Activated naive CD4-positive, alpha-beta T cell treated with anti-CD3 and anti-CD28 coated beads for 36 hours (primary cell): ENCODE results near the gene MYCN. TPM values are rescaled to one million over a fixed set of nuclear protein-coding genes. Genes with fewer than 3 reads are reported as not detected.
"Not testable (repeated sequence)": the region's sequence is repeated elsewhere in the genome, so short reads cannot be mapped to it uniquely, and the experiment has no call there.

Source experiments
- CTCF ChIA-PET: fragments of 350-600 bp; sonication (Branson Sonifier 250); formaldehyde crosslinking; loops from one replicate; lab custom pipeline; 2021; ENCODE audit warnings: antibody characterized with exemption; lab: Charles Lee
- DNase-seq: peaks from one replicate; pipeline ENCODE4 v3.0.0-alpha.2; 2020
- H3K27ac Mint-ChIP-seq: one replicate; pipeline ENCODE4 v1.8.0; 2021; ENCODE audit warnings: mild to moderate bottlenecking, mixed read lengths
- H3K27me3 Mint-ChIP-seq: one replicate; pipeline ENCODE4 v1.8.0; 2021; ENCODE audit warnings: low read depth, mixed read lengths
- H3K36me3 Mint-ChIP-seq: one replicate; pipeline ENCODE4 v1.8.0; 2021; ENCODE audit warnings: low read depth, mixed read lengths
- H3K4me1 Mint-ChIP-seq: one replicate; pipeline ENCODE4 v1.8.0; 2021; ENCODE audit warnings: low read depth, mixed read lengths
- H3K4me3 Mint-ChIP-seq: one replicate; pipeline ENCODE4 v1.8.0; 2021; ENCODE audit warnings: mild to moderate bottlenecking, moderate library complexity, mixed read lengths
- H3K9me3 Mint-ChIP-seq: one replicate; pipeline ENCODE4 v1.8.0; 2021; ENCODE audit warnings: mixed read lengths
- intact Hi-C: fragments of 100-400 bp; cut with micrococcal nuclease; formaldehyde crosslinking; loops from one replicate; pipeline ENCODE4 v1.15.1; 2023
- total RNA-seq, 2 experiments: library from RNA; stranded (reverse); gene quantifications; one replicate each; pipeline ENCODE4 v1.2.3, GENCODE V29; 2021

MYCN gene
- total RNA-seq, 2 experiments from 2014 or later, result 0.19 TPM; not detected in 1

- Mint-ChIP-seq H3K9me3 (no peaks in the 10 kb centered on the region), H3K4me1 (no peaks in the 10 kb centered on the region), H3K27ac (no peak overlapping the region), H3K4me3 (no peak overlapping the region), H3K36me3 (no peaks in the 10 kb centered on the region), H3K27me3 (peaks cover 5% of the 10 kb centered on the region)
- no peak for DNase-seq
- intact Hi-C loops, result no loop called here
- CTCF ChIA-PET, result no interaction called here
Measured at GRCh38 chr2:15911686-15912085, 28.7 kb upstream of the MYCN start.

- Mint-ChIP-seq H3K4me3 (no peak overlapping the region), H3K36me3 (no peaks in the 10 kb centered on the region), H3K9me3 (no peaks in the 10 kb centered on the region), H3K27me3 (peaks cover 5% of the 10 kb centered on the region), H3K27ac (no peak overlapping the region), H3K4me1 (no peaks in the 10 kb centered on the region)
- CTCF ChIA-PET, result no interaction called here
- DNase-seq, result no peak
- intact Hi-C loops, result no loop called here
Measured at GRCh38 chr2:15912203-15912602, 28.1 kb upstream of the MYCN start.

- H3K9me3 Mint-ChIP-seq, result no peaks in the 10 kb centered on the region
- H3K27me3 Mint-ChIP-seq, result peaks cover 3% of the 10 kb centered on the region
- no peaks in the 10 kb centered on the region for H3K36me3 Mint-ChIP-seq
- DNase-seq, result no peak
- CTCF ChIA-PET, result no interaction called here
- intact Hi-C loops, result no loop called here
- H3K27ac Mint-ChIP-seq, result no peak overlapping the region
- H3K4me1 Mint-ChIP-seq, result no peaks in the 10 kb centered on the region
- H3K4me3 Mint-ChIP-seq, result no peak overlapping the region
Measured at GRCh38 chr2:15913146-15913545, 27.2 kb upstream of the MYCN start.

- Mint-ChIP-seq H3K27me3 (peaks cover 8% of the 10 kb centered on the region), H3K27ac (no peak overlapping the region), H3K36me3 (no peaks in the 10 kb centered on the region), H3K9me3 (no peaks in the 10 kb centered on the region), H3K4me3 (no peak overlapping the region), H3K4me1 (no peaks in the 10 kb centered on the region)
- intact Hi-C loops, result no loop called here
- CTCF ChIA-PET, result interaction anchor here (0.6 to 0.7 kb wide), 2 partner anchors 11 to 109 kb away, joined by 3 read pairs; no protein-coding TSS in a partner anchor
- DNase-seq, result no peak
Measured at GRCh38 chr2:15914596-15915385, 25.6 kb upstream of the MYCN start.

- H3K9me3 Mint-ChIP-seq, H3K4me1 Mint-ChIP-seq, H3K4me3 Mint-ChIP-seq, H3K27ac Mint-ChIP-seq, H3K36me3 Mint-ChIP-seq, intact Hi-C loops, H3K27me3 Mint-ChIP-seq, DNase-seq: not testable (repeated sequence)
- CTCF ChIA-PET, result interaction anchor here (0.6 kb wide), 1 partner anchor 108 kb away, joined by 3 read pairs; no protein-coding TSS in a partner anchor
Measured at GRCh38 chr2:15915546-15915945, 24.8 kb upstream of the MYCN start.

GRCh38 chr2:15916336-15916735 is 24.0 kb upstream of the MYCN start:
- H3K9me3 Mint-ChIP-seq, result no peaks in the 10 kb centered on the region
- no peak for DNase-seq
- no peaks in the 10 kb centered on the region for H3K36me3 Mint-ChIP-seq
- H3K4me1 Mint-ChIP-seq, result no peaks in the 10 kb centered on the region
- no peak overlapping the region for H3K27ac Mint-ChIP-seq
- no peak overlapping the region for H3K4me3 Mint-ChIP-seq
- CTCF ChIA-PET, result interaction anchor here (0.6 to 0.7 kb wide), 3 partner anchors 46 to 324 kb away, joined by 3 read pairs; no protein-coding TSS in a partner anchor
- H3K27me3 Mint-ChIP-seq, result peaks cover 8% of the 10 kb centered on the region
- intact Hi-C loops, result no loop called here

- DNase-seq, result no peak
- Mint-ChIP-seq H3K27ac (no peak overlapping the region), H3K9me3 (no peaks in the 10 kb centered on the region), H3K36me3 (no peaks in the 10 kb centered on the region), H3K27me3 (peaks cover 16% of the 10 kb centered on the region), H3K4me3 (no peak overlapping the region), H3K4me1 (no peaks in the 10 kb centered on the region)
- CTCF ChIA-PET, result no interaction called here
- intact Hi-C loops, result no loop called here
Measured at GRCh38 chr2:15918761-15919356, 21.5 kb upstream of the MYCN start.

- H3K27ac Mint-ChIP-seq, result no peak overlapping the region
- intact Hi-C loops, result no loop called here
- H3K4me3 Mint-ChIP-seq, result no peak overlapping the region
- H3K4me1 Mint-ChIP-seq, result no peaks in the 10 kb centered on the region
- H3K27me3 Mint-ChIP-seq, result peaks cover 16% of the 10 kb centered on the region
- H3K36me3 Mint-ChIP-seq, result no peaks in the 10 kb centered on the region
- CTCF ChIA-PET, result no interaction called here
- no peak for DNase-seq
- no peaks in the 10 kb centered on the region for H3K9me3 Mint-ChIP-seq
Measured at GRCh38 chr2:15919716-15920434, 20.5 kb upstream of the MYCN start.

- Mint-ChIP-seq H3K27me3 (peaks cover 17% of the 10 kb centered on the region), H3K27ac (no peak overlapping the region), H3K36me3 (no peaks in the 10 kb centered on the region), H3K4me1 (no peaks in the 10 kb centered on the region), H3K9me3 (no peaks in the 10 kb centered on the region), H3K4me3 (no peak overlapping the region)
- intact Hi-C loops, result no loop called here
- CTCF ChIA-PET, result no interaction called here
- no peak for DNase-seq
Measured at GRCh38 chr2:15920696-15921095, 19.7 kb upstream of the MYCN start.

GRCh38 chr2:15923597-15923996 is 16.8 kb upstream of the MYCN start:
- Mint-ChIP-seq H3K27me3 (peaks cover 16% of the 10 kb centered on the region), H3K4me3 (no peak overlapping the region), H3K4me1 (no peaks in the 10 kb centered on the region), H3K36me3 (no peaks in the 10 kb centered on the region), H3K27ac (no peak overlapping the region), H3K9me3 (no peaks in the 10 kb centered on the region)
- CTCF ChIA-PET, result interaction anchor here (0.9 kb wide), 1 partner anchor 30 kb away, joined by 3 read pairs; no protein-coding TSS in a partner anchor
- intact Hi-C loops, result no loop called here
- no peak for DNase-seq

GRCh38 chr2:15925819-15926218 is 14.5 kb upstream of the MYCN start:
- peaks cover 9% of the 10 kb centered on the region for H3K27me3 Mint-ChIP-seq
- no peak for DNase-seq
- no peaks in the 10 kb centered on the region for H3K36me3 Mint-ChIP-seq
- H3K9me3 Mint-ChIP-seq, result no peaks in the 10 kb centered on the region
- CTCF ChIA-PET, result interaction anchor here (0.6 kb wide), 1 partner anchor 315 kb away, joined by 4 read pairs; no protein-coding TSS in a partner anchor
- intact Hi-C loops, result no loop called here
- H3K4me3 Mint-ChIP-seq, result no peak overlapping the region
- no peaks in the 10 kb centered on the region for H3K4me1 Mint-ChIP-seq
- no peak overlapping the region for H3K27ac Mint-ChIP-seq

GRCh38 chr2:15926252-15926651 is 14.1 kb upstream of the MYCN start:
- CTCF ChIA-PET, result interaction anchor here (0.6 to 1.3 kb wide), 2 partner anchors 13 to 314 kb away, joined by 4 read pairs; no protein-coding TSS in a partner anchor
- no peaks in the 10 kb centered on the region for H3K4me1 Mint-ChIP-seq
- no peaks in the 10 kb centered on the region for H3K9me3 Mint-ChIP-seq
- no peak for DNase-seq
- no peak overlapping the region for H3K4me3 Mint-ChIP-seq
- no peak overlapping the region for H3K27ac Mint-ChIP-seq
- H3K27me3 Mint-ChIP-seq, result peaks cover 9% of the 10 kb centered on the region
- intact Hi-C loops, result no loop called here
- H3K36me3 Mint-ChIP-seq, result no peaks in the 10 kb centered on the region
